Measurements from ENCODE around the gene LMTK3. TPM values are rescaled to one million over a fixed set of nuclear protein-coding genes. Genes with fewer than 3 reads are reported as not detected.

The LMTK3 gene
- total RNA-seq, 1 donor from 2014 or later, result 4.2 TPM

DNA sequence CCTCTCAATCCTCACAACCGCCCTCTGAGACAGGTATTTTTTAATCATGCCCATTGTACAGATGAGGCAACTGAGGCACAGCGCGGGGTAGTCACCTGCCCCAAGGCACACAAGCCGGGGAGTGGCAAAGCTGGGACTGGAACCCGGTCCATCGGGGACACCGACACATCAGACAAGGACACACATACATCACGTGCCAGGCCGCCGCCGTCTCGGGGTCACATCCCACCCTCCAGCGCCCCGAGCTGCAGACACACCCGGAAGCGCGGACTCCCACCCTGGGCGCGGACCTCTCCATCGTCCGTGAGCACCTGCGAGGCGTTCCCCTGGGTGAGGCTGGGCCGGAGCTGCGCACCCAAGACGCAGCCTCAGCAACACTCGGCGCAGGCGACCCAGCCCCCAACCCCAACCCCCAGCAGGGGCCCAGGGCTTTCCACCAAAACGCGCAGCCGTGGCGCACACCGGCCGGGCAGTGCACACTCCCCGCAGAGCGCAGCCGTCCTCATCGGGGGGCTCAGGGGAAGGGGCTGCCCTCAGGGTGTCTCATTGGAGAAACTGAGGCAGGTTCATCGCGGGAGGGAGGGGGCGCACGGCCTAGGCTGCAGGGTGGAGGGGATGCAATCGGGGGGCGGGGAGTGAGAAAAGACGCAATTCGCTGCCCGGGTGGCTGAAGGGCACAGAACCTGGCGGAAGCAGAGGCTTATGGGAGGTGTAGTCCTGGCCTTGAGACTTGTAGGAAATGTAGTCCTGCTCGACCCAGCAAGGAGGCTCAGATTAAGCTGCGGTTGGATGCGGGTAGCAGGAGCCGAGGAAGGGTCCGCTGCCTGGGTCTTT lies 1.9 kb upstream of the LMTK3 start:
- no peak for DNase-seq (ENCODE audit: low read depth)
- TF ChIP-seq, protein P1, sequence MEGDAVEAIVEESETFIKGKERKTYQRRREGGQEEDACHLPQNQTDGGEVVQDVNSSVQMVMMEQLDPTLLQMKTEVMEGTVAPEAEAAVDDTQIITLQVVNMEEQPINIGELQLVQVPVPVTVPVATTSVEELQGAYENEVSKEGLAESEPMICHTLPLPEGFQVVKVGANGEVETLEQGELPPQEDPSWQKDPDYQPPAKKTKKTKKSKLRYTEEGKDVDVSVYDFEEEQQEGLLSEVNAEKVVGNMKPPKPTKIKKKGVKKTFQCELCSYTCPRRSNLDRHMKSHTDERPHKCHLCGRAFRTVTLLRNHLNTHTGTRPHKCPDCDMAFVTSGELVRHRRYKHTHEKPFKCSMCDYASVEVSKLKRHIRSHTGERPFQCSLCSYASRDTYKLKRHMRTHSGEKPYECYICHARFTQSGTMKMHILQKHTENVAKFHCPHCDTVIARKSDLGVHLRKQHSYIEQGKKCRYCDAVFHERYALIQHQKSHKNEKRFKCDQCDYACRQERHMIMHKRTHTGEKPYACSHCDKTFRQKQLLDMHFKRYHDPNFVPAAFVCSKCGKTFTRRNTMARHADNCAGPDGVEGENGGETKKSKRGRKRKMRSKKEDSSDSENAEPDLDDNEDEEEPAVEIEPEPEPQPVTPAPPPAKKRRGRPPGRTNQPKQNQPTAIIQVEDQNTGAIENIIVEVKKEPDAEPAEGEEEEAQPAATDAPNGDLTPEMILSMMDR (conservative IDR thresholded peaks at IDR 0.05; ENCODE audit: low read depth, low read length), result no peak

DNA sequence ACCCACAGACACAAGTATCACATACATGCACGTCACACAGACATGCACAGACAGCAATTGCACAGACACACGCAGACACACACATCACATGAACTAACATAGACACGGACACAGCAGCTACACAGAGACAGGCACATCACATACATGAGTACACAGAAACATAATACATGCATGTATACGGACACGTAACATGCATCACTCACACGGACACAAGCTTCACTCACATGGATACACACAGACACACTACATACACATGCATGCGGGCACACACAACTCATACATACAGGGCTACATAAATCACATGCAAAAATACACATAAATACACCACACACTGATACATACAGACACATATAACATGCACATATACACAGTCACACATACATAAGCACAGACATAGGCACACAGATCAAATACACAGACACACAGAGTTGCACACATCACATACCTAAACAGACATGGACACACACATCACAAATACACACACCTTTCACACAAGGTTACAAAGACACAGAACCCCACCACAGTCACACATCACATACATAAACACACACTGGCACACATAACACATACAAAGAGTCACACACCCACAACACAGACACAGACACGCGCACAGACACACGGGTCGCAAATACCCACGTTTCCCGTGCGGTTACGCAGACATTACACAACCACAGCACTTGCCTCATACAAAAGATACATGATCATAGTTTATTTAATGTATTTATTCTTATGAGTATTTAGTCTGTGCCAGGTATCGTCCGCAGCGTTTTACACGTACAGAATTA lies 1.1 kb upstream of the LMTK3 start:
- peak overlapping the region; percentile 71 for H3K4me3 ChIP-seq (ENCODE audit: low read depth, low read length)
- TF ChIP-seq, protein P1 (conservative IDR thresholded peaks at IDR 0.05; ENCODE audit: low read depth, low read length), result no peak
- no peak for DNase-seq (ENCODE audit: low read depth)

More for the DNA sequence above, 1.9 kb upstream of the LMTK3 start:
- H3K4me3 ChIP-seq (ENCODE audit: low read depth, low read length), result peak overlapping the region; percentile 71

- TF ChIP-seq, protein P1 (conservative IDR thresholded peaks at IDR 0.05; ENCODE audit: low read depth, low read length), result no peak
- H3K4me3 ChIP-seq (ENCODE audit: low read depth, low read length), result no peak overlapping the region
- DNase-seq (ENCODE audit: low read depth), result no peak
Measured at GRCh38 chr19:48511321-48511731, 309 bp downstream of the LMTK3 start.

DNA sequence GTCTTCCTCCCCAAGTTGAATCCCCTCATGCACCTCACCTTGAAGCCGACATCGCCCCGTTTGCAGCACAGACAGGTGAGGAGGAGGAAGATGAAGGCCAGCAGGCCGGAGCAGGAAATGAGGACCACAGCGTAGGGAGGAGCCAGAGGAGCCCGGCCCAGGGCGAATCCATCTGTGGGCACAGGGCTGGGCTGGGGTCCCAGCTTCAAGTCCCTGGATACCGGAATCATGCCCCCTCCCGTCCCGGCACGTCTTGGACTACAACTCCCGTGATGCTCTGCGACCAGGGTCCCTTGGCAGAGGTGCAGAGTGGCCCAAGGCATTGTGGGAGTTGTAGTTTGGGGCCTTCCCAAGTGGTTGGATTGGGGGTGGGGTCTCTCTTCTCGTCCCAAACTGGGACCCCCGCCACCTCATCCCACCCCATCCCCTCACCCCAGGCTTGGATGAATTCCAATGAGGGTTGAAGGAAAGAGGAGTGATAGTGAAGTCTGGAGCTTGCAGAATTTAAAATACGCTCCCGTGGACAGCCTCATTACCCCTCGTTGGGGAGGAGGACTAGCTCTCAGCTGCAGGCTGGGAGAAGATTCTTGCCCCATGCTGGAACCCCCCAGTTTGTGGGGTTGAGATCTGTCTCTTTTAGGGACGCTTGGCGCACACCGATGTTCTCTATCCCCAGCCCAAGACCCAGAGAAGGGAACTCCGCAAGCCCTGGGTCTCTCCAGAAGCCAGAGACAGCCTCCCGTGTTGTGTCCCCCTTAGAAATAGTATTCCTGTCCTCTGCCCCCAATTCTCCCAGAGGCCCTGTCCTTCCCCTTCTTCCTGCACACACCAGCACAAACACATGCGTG lies 990 bp downstream of the LMTK3 start:
- DNase-seq (ENCODE audit: low read depth), result no peak
- H3K4me3 ChIP-seq (ENCODE audit: low read depth, low read length), result peak overlapping the region; percentile 27
- TF ChIP-seq, protein P1 (conservative IDR thresholded peaks at IDR 0.05; ENCODE audit: low read depth, low read length), result no peak

GRCh38 chr19:48509467-48510194 lies 2.0 kb downstream of the LMTK3 start:
- no peak for DNase-seq (ENCODE audit: low read depth)
- no peak overlapping the region for H3K4me3 ChIP-seq (ENCODE audit: low read depth, low read length)
- TF ChIP-seq, protein P1 (conservative IDR thresholded peaks at IDR 0.05; ENCODE audit: low read depth, low read length), result no peak
